Panc1 (cell line): ENCODE measurements around the gene HLCS.

Source experiments
- POLR2AphosphoS5 ChIP-seq: IDR thresholded peaks from 2 replicates; pipeline ENCODE4 v1.6.1; 2012; ENCODE audit warnings: mild to moderate bottlenecking, low read depth, low read length, moderate library complexity
- REST ChIP-seq, 2 experiments: IDR thresholded peaks; 2 replicates each; pipeline ENCODE4 v1.6.1; 2011 to 2012; ENCODE audit warnings: low read depth in 2 of 2, control low read depth in 1 of 2, low read length in 1 of 2, mild to moderate bottlenecking in 1 of 2, moderate library complexity in 1 of 2; ENCODE audit not compliant: insufficient read depth in 1 of 2
- SIN3A ChIP-seq: IDR thresholded peaks from 2 replicates; pipeline ENCODE4 v1.6.1; 2012; ENCODE audit warnings: low read depth, mild to moderate bottlenecking, low read length, moderate library complexity, borderline replicate concordance; ENCODE audit not compliant: insufficient read depth
- TF ChIP-seq, protein P1 (sequence below): fragments of 450-650 bp; IDR thresholded peaks from 2 replicates; pipeline ENCODE4 v1.5.1; 2017; ENCODE audit warnings: mild to moderate bottlenecking

- TF ChIP-seq, protein P1, sequence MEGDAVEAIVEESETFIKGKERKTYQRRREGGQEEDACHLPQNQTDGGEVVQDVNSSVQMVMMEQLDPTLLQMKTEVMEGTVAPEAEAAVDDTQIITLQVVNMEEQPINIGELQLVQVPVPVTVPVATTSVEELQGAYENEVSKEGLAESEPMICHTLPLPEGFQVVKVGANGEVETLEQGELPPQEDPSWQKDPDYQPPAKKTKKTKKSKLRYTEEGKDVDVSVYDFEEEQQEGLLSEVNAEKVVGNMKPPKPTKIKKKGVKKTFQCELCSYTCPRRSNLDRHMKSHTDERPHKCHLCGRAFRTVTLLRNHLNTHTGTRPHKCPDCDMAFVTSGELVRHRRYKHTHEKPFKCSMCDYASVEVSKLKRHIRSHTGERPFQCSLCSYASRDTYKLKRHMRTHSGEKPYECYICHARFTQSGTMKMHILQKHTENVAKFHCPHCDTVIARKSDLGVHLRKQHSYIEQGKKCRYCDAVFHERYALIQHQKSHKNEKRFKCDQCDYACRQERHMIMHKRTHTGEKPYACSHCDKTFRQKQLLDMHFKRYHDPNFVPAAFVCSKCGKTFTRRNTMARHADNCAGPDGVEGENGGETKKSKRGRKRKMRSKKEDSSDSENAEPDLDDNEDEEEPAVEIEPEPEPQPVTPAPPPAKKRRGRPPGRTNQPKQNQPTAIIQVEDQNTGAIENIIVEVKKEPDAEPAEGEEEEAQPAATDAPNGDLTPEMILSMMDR, result no peak
- TF ChIP-seq POLR2AphosphoS5, result no peak
- TF ChIP-seq REST (IDR thresholded peaks at IDR 0.05; ENCODE audit: insufficient read depth in 1 of 2, low read depth in 2 of 2, low read length in 1 of 2), result no peak
- no peak for TF ChIP-seq SIN3A
Measured at GRCh38 chr21:36729310-36729970, 237.0 kb downstream of the HLCS start.
